ENCODE measurements around the gene PRR9.

The PRR9 gene

GRCh38 chr1:153262462-153263157, 45.2 kb downstream of the PRR9 start:
- no peak for DNase-seq (ENCODE audit: low read depth in 2 of 2)

GRCh38 chr1:153265457-153265856, 48.1 kb downstream of the PRR9 start:
- no peak for DNase-seq (ENCODE audit: low read depth in 2 of 2)
